ENCODE measurements around the gene MGARP. TPM values are rescaled to one million over a fixed set of nuclear protein-coding genes. Genes with fewer than 3 reads are reported as not detected.

Gene MGARP
- total and polyA plus RNA-seq, 9 of the 15 experiments (the other 6 are each of a cell fraction or from before 2014, with no cell fraction given), result 0.11 to 0.45 (median 0.23) TPM; not detected in 4

GRCh38 chr4:139266583-139267257 lies 13.3 kb downstream of the MGARP start (continued):
- TF ChIP-seq HBP1 (CRISPR knock-in tag; IDR thresholded peaks at IDR 0.05) (no peak), TAF9B (IDR thresholded peaks at IDR 0.05; ENCODE audit: partially characterized antibody) (peak; percentile 54), TCF3 (CRISPR knock-in tag; IDR thresholded peaks at IDR 0.05) (peak; percentile 87), MTA3 (IDR thresholded peaks at IDR 0.05; ENCODE audit: borderline replicate concordance) (0 out of 2 replicates have a peak, but pooled peaks have one; percentile 63), PTTG1 (tag; IDR thresholded peaks at IDR 0.05; ENCODE audit: low read depth) (no peak), PHF21A (IDR thresholded peaks at IDR 0.05; ENCODE audit: borderline replicate concordance, low read depth) (no peak; the same call in 1 of the 2 replicates), RUNX1 (IDR thresholded peaks at IDR 0.05; ENCODE audit: low read depth) (peak; percentile 90), FOXA1 (IDR thresholded peaks at IDR 0.05; ENCODE audit: borderline replicate concordance) (no peak), STAT6 (CRISPR knock-in tag; IDR thresholded peaks at IDR 0.05) (no peak), ZNF764 (CRISPR knock-in tag; IDR thresholded peaks at IDR 0.05; ENCODE audit: low read depth) (no peak), ETS2 (tag; IDR thresholded peaks at IDR 0.05; ENCODE audit: borderline replicate concordance, poor library complexity, severe bottlenecking) (no peak), GATAD2B (IDR thresholded peaks at IDR 0.05; ENCODE audit: borderline replicate concordance) (peak; percentile 65; the same call in 1 of the 2 replicates), NRF1 (conservative IDR thresholded peaks at IDR 0.05 in 1 of 2, IDR thresholded peaks at IDR 0.05 in 1 of 2) (peak; percentile 57 to 68), SPI1 (IDR thresholded peaks at IDR 0.05; ENCODE audit: borderline replicate concordance, low read depth, low read length) (0 out of 2 replicates have a peak, but pooled peaks have one; percentile 4), MYC (IDR thresholded peaks at IDR 0.05; ENCODE audit: low read depth, low read length) (peak; percentile 44; the same call in 1 of the 2 replicates), MYC (CRISPR knock-in tag; IDR thresholded peaks at IDR 0.05; ENCODE audit: borderline replicate concordance, low read depth) (no peak), NFIC (IDR thresholded peaks at IDR 0.05) (peak; percentile 76), JUNB (CRISPR knock-in tag; conservative IDR thresholded peaks at IDR 0.05) (no peak), NR1H2 (CRISPR knock-in tag; IDR thresholded peaks at IDR 0.05) (no peak), TFAM (CRISPR knock-in tag; conservative IDR thresholded peaks at IDR 0.05) (no peak)
- TF ChIP-seq, protein P1, sequence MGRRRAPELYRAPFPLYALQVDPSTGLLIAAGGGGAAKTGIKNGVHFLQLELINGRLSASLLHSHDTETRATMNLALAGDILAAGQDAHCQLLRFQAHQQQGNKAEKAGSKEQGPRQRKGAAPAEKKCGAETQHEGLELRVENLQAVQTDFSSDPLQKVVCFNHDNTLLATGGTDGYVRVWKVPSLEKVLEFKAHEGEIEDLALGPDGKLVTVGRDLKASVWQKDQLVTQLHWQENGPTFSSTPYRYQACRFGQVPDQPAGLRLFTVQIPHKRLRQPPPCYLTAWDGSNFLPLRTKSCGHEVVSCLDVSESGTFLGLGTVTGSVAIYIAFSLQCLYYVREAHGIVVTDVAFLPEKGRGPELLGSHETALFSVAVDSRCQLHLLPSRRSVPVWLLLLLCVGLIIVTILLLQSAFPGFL (CRISPR knock-in tag; IDR thresholded peaks at IDR 0.05), result no peak
- TF ChIP-seq, protein P2, sequence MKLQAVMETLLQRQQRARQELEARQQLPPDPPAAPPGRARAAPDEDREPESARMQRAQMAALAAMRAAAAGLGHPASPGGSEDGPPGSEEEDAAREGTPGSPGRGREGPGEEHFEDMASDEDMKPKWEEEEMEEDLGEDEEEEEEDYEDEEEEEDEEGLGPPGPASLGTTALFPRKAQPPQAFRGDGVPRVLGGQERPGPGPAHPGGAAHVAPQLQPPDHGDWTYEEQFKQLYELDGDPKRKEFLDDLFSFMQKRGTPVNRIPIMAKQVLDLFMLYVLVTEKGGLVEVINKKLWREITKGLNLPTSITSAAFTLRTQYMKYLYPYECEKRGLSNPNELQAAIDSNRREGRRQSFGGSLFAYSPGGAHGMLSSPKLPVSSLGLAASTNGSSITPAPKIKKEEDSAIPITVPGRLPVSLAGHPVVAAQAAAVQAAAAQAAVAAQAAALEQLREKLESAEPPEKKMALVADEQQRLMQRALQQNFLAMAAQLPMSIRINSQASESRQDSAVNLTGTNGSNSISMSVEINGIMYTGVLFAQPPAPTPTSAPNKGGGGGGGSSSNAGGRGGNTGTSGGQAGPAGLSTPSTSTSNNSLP (IDR thresholded peaks at IDR 0.05; ENCODE audit: borderline replicate concordance, low read depth, low read length), result no peak

Measured in K562 (cell line).